Measurements from ENCODE around the gene DHRS12.

DNA sequence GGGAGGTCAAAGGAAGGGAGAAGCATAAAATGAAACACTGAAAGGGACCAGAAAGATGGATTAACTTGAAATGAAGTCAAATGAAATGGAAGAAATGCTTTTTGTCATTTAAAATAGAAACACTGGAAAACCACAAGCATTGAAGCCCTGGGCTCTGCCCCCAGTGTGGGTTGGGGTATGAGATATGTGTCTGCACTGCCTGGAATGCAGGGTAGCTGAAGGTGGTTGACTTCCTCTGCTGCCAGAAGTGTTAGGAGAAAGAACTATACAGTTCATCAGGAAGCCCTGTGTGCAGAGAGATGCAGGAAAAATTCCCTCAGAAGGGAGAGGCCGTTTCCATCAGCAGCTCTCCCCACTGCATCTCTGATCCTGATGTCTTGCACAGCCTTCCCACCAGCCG is 69.2 kb downstream of the DHRS12 start:
- TF ChIP-seq CTCF (IDR thresholded peaks at IDR 0.05 in 8 of 11, conservative IDR thresholded peaks at IDR 0.05 in 3 of 11) (no peak), POLR2AphosphoS5 (IDR thresholded peaks at IDR 0.05) (no peak)

Measured in spleen (tissue), 7 donors.